Measurements from ENCODE around the gene CAT.

The CAT gene

GRCh38 chr11:34501949-34502348 is 63.2 kb downstream of the CAT start:
- H3K4me1 ChIP-seq: no peaks in the 10 kb centered on the region
- TF ChIP-seq CTCF (IDR thresholded peaks at IDR 0.05; ENCODE audit: low read depth, low read length): no peak
- H3K9me3 ChIP-seq: no peaks in the 10 kb centered on the region
- DNase-seq: no peak
- H3K4me3 ChIP-seq (ENCODE audit: low read depth, low read length): no peak overlapping the region
- H3K27me3 ChIP-seq: no peaks in the 10 kb centered on the region
- H3K36me3 ChIP-seq: no peaks in the 10 kb centered on the region

GRCh38 chr11:34502949-34503348 is 64.2 kb downstream of the CAT start:
- H3K36me3 ChIP-seq: no peaks in the 10 kb centered on the region
- H3K4me1 ChIP-seq: no peaks in the 10 kb centered on the region
- no peak overlapping the region for H3K4me3 ChIP-seq (ENCODE audit: low read depth, low read length)
- TF ChIP-seq CTCF (IDR thresholded peaks at IDR 0.05; ENCODE audit: low read depth, low read length): no peak
- H3K9me3 ChIP-seq: no peaks in the 10 kb centered on the region
- no peak for DNase-seq
- no peaks in the 10 kb centered on the region for H3K27me3 ChIP-seq

- Histone ChIP-seq H3K4me1 (no peaks in the 10 kb centered on the region), H3K27me3 (no peaks in the 10 kb centered on the region), H3K9me3 (no peaks in the 10 kb centered on the region), H3K36me3 (no peaks in the 10 kb centered on the region), H3K4me3 (ENCODE audit: low read depth, low read length) (no peak overlapping the region)
- DNase-seq: no peak
- no peak for TF ChIP-seq CTCF (IDR thresholded peaks at IDR 0.05; ENCODE audit: low read depth, low read length)
Observed at GRCh38 chr11:34505874-34506273, 67.1 kb downstream of the CAT start.

GRCh38 chr11:34507156-34507555 is 68.4 kb downstream of the CAT start:
- DNase-seq: no peak
- Histone ChIP-seq H3K36me3 (no peaks in the 10 kb centered on the region), H3K4me3 (ENCODE audit: low read depth, low read length) (no peak overlapping the region), H3K9me3 (no peaks in the 10 kb centered on the region), H3K4me1 (no peaks in the 10 kb centered on the region), H3K27me3 (no peaks in the 10 kb centered on the region)
- no peak for TF ChIP-seq CTCF (IDR thresholded peaks at IDR 0.05; ENCODE audit: low read depth, low read length)

GRCh38 chr11:34507610-34508009 is 68.9 kb downstream of the CAT start:
- DNase-seq: no peak
- no peak for TF ChIP-seq CTCF (IDR thresholded peaks at IDR 0.05; ENCODE audit: low read depth, low read length)
- Histone ChIP-seq H3K27me3 (no peaks in the 10 kb centered on the region), H3K36me3 (no peaks in the 10 kb centered on the region), H3K4me1 (no peaks in the 10 kb centered on the region), H3K9me3 (no peaks in the 10 kb centered on the region), H3K4me3 (ENCODE audit: low read depth, low read length) (no peak overlapping the region)

GRCh38 chr11:34508524-34508923 is 69.8 kb downstream of the CAT start:
- TF ChIP-seq CTCF (IDR thresholded peaks at IDR 0.05; ENCODE audit: low read depth, low read length): no peak
- no peaks in the 10 kb centered on the region for H3K9me3 ChIP-seq
- no peak for DNase-seq

More at GRCh38 chr11:34508524-34508923, 69.8 kb downstream of the CAT start:
- H3K36me3 ChIP-seq: no peaks in the 10 kb centered on the region
- no peaks in the 10 kb centered on the region for H3K27me3 ChIP-seq
- H3K4me1 ChIP-seq: no peaks in the 10 kb centered on the region
- no peak overlapping the region for H3K4me3 ChIP-seq (ENCODE audit: low read depth, low read length)

Data from BE2C (cell line).